Mesendoderm (in vitro differentiated cells): ENCODE data around the gene THOC7.

Experiments used
- DNase-seq: peaks from one replicate; pipeline ENCODE4 v3.0.0; 2013
- H2AK5ac ChIP-seq: 2 replicates; pipeline ENCODE4 v1.6.1; 2013; ENCODE audit warnings: low read length, inconsistent platforms
- H2BK120ac ChIP-seq: 2 replicates; pipeline ENCODE4 v1.6.1; 2013; ENCODE audit warnings: low read depth, mild to moderate bottlenecking, low read length, moderate library complexity, mixed read lengths
- H2BK15ac ChIP-seq: replicated peaks from 2 replicates; pipeline ENCODE4 v1.6.1; 2013; ENCODE audit warnings: low read depth, mild to moderate bottlenecking, moderate library complexity
- H2BK5ac ChIP-seq: 2 replicates; pipeline ENCODE4 v1.6.1; 2013; ENCODE audit warnings: low read length, inconsistent platforms
- H3K18ac ChIP-seq: 2 replicates; pipeline ENCODE4 v1.6.1; 2013; ENCODE audit warnings: mild to moderate bottlenecking, low read length, mixed read lengths
- H3K23ac ChIP-seq: one replicate; pipeline ENCODE4 v1.6.1; 2013; ENCODE audit warnings: low read length
- H3K27ac ChIP-seq: 2 replicates; pipeline ENCODE4 v1.5.1; 2013; ENCODE audit warnings: low read depth, mild to moderate bottlenecking, inconsistent platforms, low read length, moderate library complexity
- H3K27me3 ChIP-seq: 2 replicates; pipeline ENCODE4 v1.6.1; 2013; ENCODE audit warnings: low read length, control low read depth, mild to moderate bottlenecking, inconsistent platforms; ENCODE audit not compliant: insufficient read depth, poor library complexity
- H3K36me3 ChIP-seq: 2 replicates; pipeline ENCODE4 v1.6.1; 2013; ENCODE audit warnings: low read length, inconsistent platforms; ENCODE audit not compliant: control insufficient read depth, insufficient read depth
- H3K4ac ChIP-seq: one replicate; pipeline ENCODE4 v1.6.1; 2013; ENCODE audit warnings: low read depth, mild to moderate bottlenecking, low read length, moderate library complexity
- H3K4me1 ChIP-seq: 2 replicates; pipeline ENCODE4 v1.6.1; 2013; ENCODE audit warnings: low read depth, low read length, inconsistent platforms; ENCODE audit not compliant: control insufficient read depth
- H3K4me2 ChIP-seq: 2 replicates; pipeline ENCODE4 v1.6.1; 2013; ENCODE audit warnings: low read length
- H3K4me3 ChIP-seq: 2 replicates; pipeline ENCODE4 v1.5.1; 2013; ENCODE audit warnings: mild to moderate bottlenecking, low read length
- H3K56ac ChIP-seq: one replicate; pipeline ENCODE4 v1.6.1; 2013; ENCODE audit warnings: low read length
- H3K79me1 ChIP-seq: 2 replicates; pipeline ENCODE4 v1.6.1; 2013; ENCODE audit warnings: low read length, inconsistent platforms
- H3K79me2 ChIP-seq: 2 replicates; pipeline ENCODE4 v1.6.1; 2013; ENCODE audit warnings: mild to moderate bottlenecking, low read length; ENCODE audit not compliant: control insufficient read depth, insufficient read depth
- H3K9ac ChIP-seq: 2 replicates; pipeline ENCODE4 v1.6.1; 2013; ENCODE audit warnings: low read length, inconsistent platforms
- H4K5ac ChIP-seq: one replicate; pipeline ENCODE4 v1.6.1; 2013; ENCODE audit warnings: low read length
- H4K8ac ChIP-seq: one replicate; pipeline ENCODE4 v1.6.1; 2013; ENCODE audit warnings: low read depth, mild to moderate bottlenecking, control low read depth, low read length, moderate library complexity
- WGBS: extraction: QIAGEN DNeasy Blood & Tissue Kit; methylation state at CpG from one replicate; pipeline ENCODE4 v1.1.7; 2013; ENCODE audit warnings: low lambda C conversion rate, missing lambda C conversion rate; ENCODE audit not compliant: insufficient coverage; ENCODE audit errors: extremely low coverage; 5-methylcytosine and 5-hydroxymethylcytosine counted together

THOC7 gene

DNA sequence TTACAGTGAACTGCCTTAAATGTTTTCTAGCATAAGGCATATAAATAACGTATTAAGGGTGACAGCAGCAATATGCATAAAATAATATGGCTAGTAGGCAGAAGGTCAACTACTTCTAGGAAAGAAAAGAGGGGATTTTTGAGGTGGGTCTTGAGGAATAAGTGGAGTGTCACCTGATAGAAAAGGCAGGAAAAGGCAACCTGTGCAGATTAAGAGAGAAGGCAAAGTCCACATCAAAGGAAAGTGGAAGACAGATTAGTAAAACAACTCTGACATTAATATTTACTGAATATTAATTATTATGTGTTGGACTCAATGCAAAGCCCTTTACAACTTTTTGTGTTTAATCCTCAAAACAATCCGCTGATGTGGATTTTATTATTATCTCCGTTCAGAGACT lies 2.8 kb downstream of the THOC7 start:
- Histone ChIP-seq H4K8ac (no peak overlapping the region), H3K4ac (no peak overlapping the region), H3K9ac (no peak overlapping the region), H3K56ac (no peak overlapping the region), H3K79me1 (peaks cover 16% of the 10 kb centered on the region), H3K23ac (no peak overlapping the region), H2BK120ac (no peak overlapping the region), H3K4me1 (peaks cover 11% of the 10 kb centered on the region), H2BK15ac (no peak overlapping the region), H3K4me2 (no peak overlapping the region), H3K18ac (no peak overlapping the region), H3K36me3 (no peaks in the 10 kb centered on the region), H4K5ac (no peak overlapping the region), H3K4me3 (no peak overlapping the region), H3K27ac (no peak overlapping the region), H2BK5ac (no peak overlapping the region), H3K79me2 (peaks cover 50% of the 10 kb centered on the region), H2AK5ac (no peak overlapping the region), H3K27me3 (no peaks in the 10 kb centered on the region)
- WGBS: no CpG with 5 or more reads among the region's 3 CpGs
- no peak for DNase-seq

GRCh38 chr3:63857311-63857710 lies 6.3 kb downstream of the THOC7 start:
- H2BK5ac ChIP-seq: no peak overlapping the region
- H4K5ac ChIP-seq: no peak overlapping the region
- no peak overlapping the region for H3K9ac ChIP-seq
- H3K56ac ChIP-seq: no peak overlapping the region
- H2BK15ac ChIP-seq: no peak overlapping the region
- H3K4me1 ChIP-seq: peaks cover 9% of the 10 kb centered on the region
- H3K23ac ChIP-seq: no peak overlapping the region
- H3K27ac ChIP-seq: no peak overlapping the region
- WGBS: no CpG with 5 or more reads among the region's 2 CpGs
- no peak overlapping the region for H4K8ac ChIP-seq
- H2BK120ac ChIP-seq: no peak overlapping the region
- no peak overlapping the region for H3K4me2 ChIP-seq
- H3K79me1 ChIP-seq: peaks cover 17% of the 10 kb centered on the region
- no peak overlapping the region for H3K4ac ChIP-seq
- H3K27me3 ChIP-seq: no peaks in the 10 kb centered on the region
- no peak overlapping the region for H3K18ac ChIP-seq
- H3K79me2 ChIP-seq: peaks cover 34% of the 10 kb centered on the region
- no peak for DNase-seq
- no peak overlapping the region for H2AK5ac ChIP-seq
- H3K4me3 ChIP-seq: no peak overlapping the region
- H3K36me3 ChIP-seq: no peaks in the 10 kb centered on the region

- no CpG with 5 or more reads among the region's 1 CpG for WGBS
- Histone ChIP-seq H4K5ac (no peak overlapping the region), H3K4me2 (no peak overlapping the region), H3K4ac (no peak overlapping the region), H2BK120ac (no peak overlapping the region), H4K8ac (no peak overlapping the region), H3K9ac (no peak overlapping the region), H3K4me3 (no peak overlapping the region), H3K18ac (no peak overlapping the region), H3K56ac (no peak overlapping the region), H2BK5ac (no peak overlapping the region), H3K27me3 (no peaks in the 10 kb centered on the region), H3K79me1 (peaks cover 13% of the 10 kb centered on the region), H3K79me2 (peaks cover 23% of the 10 kb centered on the region), H2BK15ac (no peak overlapping the region), H2AK5ac (no peak overlapping the region), H3K4me1 (peaks cover 3% of the 10 kb centered on the region), H3K27ac (no peak overlapping the region), H3K36me3 (no peaks in the 10 kb centered on the region), H3K23ac (no peak overlapping the region)
- peak; percentile 71 for DNase-seq
These were observed 8.2 kb downstream of the THOC7 start for GRCh38 chr3:63855333-63855940.

DNA sequence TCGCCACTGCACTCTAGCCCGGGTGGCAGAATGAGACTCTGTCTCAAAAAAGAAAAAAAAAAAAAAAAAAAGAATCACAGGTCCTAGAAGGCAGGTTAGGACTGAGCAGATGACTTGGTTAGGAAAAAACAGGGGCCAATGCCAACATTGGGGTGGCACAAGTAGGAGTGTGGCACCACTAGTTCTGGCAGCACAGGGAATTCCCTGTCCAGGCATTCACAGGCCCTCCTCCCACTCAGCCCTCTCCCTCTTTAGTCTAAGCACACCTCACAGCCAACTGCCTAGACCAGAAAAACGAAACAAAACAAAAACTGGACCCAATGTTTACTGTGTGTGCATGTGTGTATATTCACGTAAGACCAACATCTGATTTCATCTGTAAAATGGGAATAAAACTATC lies 10.5 kb downstream of the THOC7 start:
- Histone ChIP-seq H4K8ac (no peak overlapping the region), H3K27ac (no peak overlapping the region), H3K56ac (no peak overlapping the region), H2BK5ac (no peak overlapping the region), H4K5ac (no peak overlapping the region), H3K27me3 (no peaks in the 10 kb centered on the region), H2BK120ac (no peak overlapping the region), H3K18ac (no peak overlapping the region), H2BK15ac (no peak overlapping the region), H3K23ac (no peak overlapping the region), H3K4me3 (no peak overlapping the region), H3K36me3 (no peaks in the 10 kb centered on the region), H3K79me2 (peaks cover 8% of the 10 kb centered on the region), H3K4ac (no peak overlapping the region), H3K4me2 (no peak overlapping the region), H3K4me1 (peaks cover 3% of the 10 kb centered on the region), H3K79me1 (peaks cover 9% of the 10 kb centered on the region), H2AK5ac (no peak overlapping the region), H3K9ac (no peak overlapping the region)
- WGBS: no CpG with 5 or more reads among the region's 4 CpGs
- no peak for DNase-seq

GRCh38 chr3:63851287-63851686 lies 12.3 kb downstream of the THOC7 start:
- Histone ChIP-seq H3K36me3 (no peaks in the 10 kb centered on the region), H3K79me1 (peaks cover 9% of the 10 kb centered on the region), H3K79me2 (peaks cover 8% of the 10 kb centered on the region), H3K23ac (no peak overlapping the region), H3K4me3 (no peak overlapping the region), H2BK120ac (no peak overlapping the region), H4K8ac (no peak overlapping the region), H3K27me3 (no peaks in the 10 kb centered on the region), H3K4ac (no peak overlapping the region), H3K18ac (no peak overlapping the region), H2BK5ac (no peak overlapping the region), H3K4me2 (no peak overlapping the region), H3K27ac (no peak overlapping the region), H4K5ac (no peak overlapping the region), H3K56ac (no peak overlapping the region), H3K4me1 (peaks cover 5% of the 10 kb centered on the region), H2AK5ac (no peak overlapping the region), H2BK15ac (no peak overlapping the region), H3K9ac (no peak overlapping the region)
- no peak for DNase-seq
- WGBS: no CpG with 5 or more reads among the region's 3 CpGs

GRCh38 chr3:63849175-63849574 lies 14.4 kb downstream of the THOC7 start:
- no peak overlapping the region for H2AK5ac ChIP-seq
- DNase-seq: peak; percentile 69
- no peak overlapping the region for H2BK15ac ChIP-seq
- no peak overlapping the region for H3K4ac ChIP-seq
- H2BK5ac ChIP-seq: peak overlapping the region; percentile 25
- H3K56ac ChIP-seq: peak overlapping the region; percentile 67
- H3K4me3 ChIP-seq: no peak overlapping the region
- H3K9ac ChIP-seq: no peak overlapping the region
- H3K79me2 ChIP-seq: peaks cover 14% of the 10 kb centered on the region
- no peak overlapping the region for H2BK120ac ChIP-seq
- no peaks in the 10 kb centered on the region for H3K27me3 ChIP-seq
- no peak overlapping the region for H3K4me2 ChIP-seq
- WGBS: no CpG with 5 or more reads among the region's 4 CpGs
- H4K8ac ChIP-seq: no peak overlapping the region
- peak overlapping the region; percentile 3 for H3K18ac ChIP-seq
- H3K79me1 ChIP-seq: peaks cover 13% of the 10 kb centered on the region
- no peak overlapping the region for H4K5ac ChIP-seq
- H3K4me1 ChIP-seq: peaks cover 5% of the 10 kb centered on the region
- H3K36me3 ChIP-seq: no peaks in the 10 kb centered on the region
- H3K27ac ChIP-seq: peak overlapping the region; percentile 12
- no peak overlapping the region for H3K23ac ChIP-seq
